HL-60 (cell line): ENCODE data around the gene MACROD2.

Experiments used
- CTCF ChIP-seq: IDR thresholded peaks from one replicate; pipeline ENCODE4 v1.5.1; 2011; ENCODE audit warnings: low read length, control low read depth, inconsistent platforms; ENCODE audit not compliant: insufficient read depth
- POLR2AphosphoS5 ChIP-seq: IDR thresholded peaks from 2 replicates; pipeline ENCODE4 v1.6.1; 2012; ENCODE audit warnings: low read depth
- REST ChIP-seq: IDR thresholded peaks from 2 replicates; pipeline ENCODE4 v1.6.1; 2012; ENCODE audit warnings: low read depth; ENCODE audit not compliant: insufficient replicate concordance

- no peak for TF ChIP-seq CTCF
- no peak for TF ChIP-seq POLR2AphosphoS5
- no peak for TF ChIP-seq REST
Observed at GRCh38 chr20:14956026-14956425, 960.7 kb downstream of the MACROD2 start.
